ENCODE data around the gene SPATA1. TPM values are rescaled to one million over a fixed set of nuclear protein-coding genes. Genes with fewer than 3 reads are reported as not detected.
A peak's percentile ranks its signal among the peaks of the same experiment; 100 is the strongest.

Gene SPATA1
- polyA plus RNA-seq, 1 donor from 2014 or later = 0.17 TPM

GRCh38 chr1:84480650-84481049 is 25.5 kb upstream of the SPATA1 start:
- peak overlapping the region; percentile 75 for H3K4me3 ChIP-seq (ENCODE audit: low read length)
- no peaks in the 10 kb centered on the region for H3K9me3 ChIP-seq (ENCODE audit: low read length)
- H3K36me3 ChIP-seq (ENCODE audit: insufficient read depth, low read length) = no peaks in the 10 kb centered on the region
- no peaks in the 10 kb centered on the region for H3K9me2 ChIP-seq (ENCODE audit: insufficient read depth, low read length)
- H3K79me2 ChIP-seq (replicated peaks; ENCODE audit: insufficient read depth, low read length) = peaks cover 28% of the 10 kb centered on the region
- H4K20me1 ChIP-seq (ENCODE audit: insufficient read depth) = no peaks in the 10 kb centered on the region
- TF ChIP-seq REST (IDR thresholded peaks at IDR 0.05; ENCODE audit: borderline replicate concordance) = no peak
- TF ChIP-seq EZH2 (IDR thresholded peaks at IDR 0.05; ENCODE audit: borderline replicate concordance, insufficient read depth, low read length, poor library complexity, severe bottlenecking) = no peak
- no peak for TF ChIP-seq TAF1 (IDR thresholded peaks at IDR 0.05; ENCODE audit: low read depth)
- TF ChIP-seq CTCF (IDR thresholded peaks at IDR 0.05; ENCODE audit: poor library complexity, severe bottlenecking) = no peak
- TF ChIP-seq EP300 (conservative IDR thresholded peaks at IDR 0.05; ENCODE audit: poor library complexity, severe bottlenecking) = no peak
- TF ChIP-seq MXI1 (conservative IDR thresholded peaks at IDR 0.05; ENCODE audit: poor library complexity, severe bottlenecking) = no peak
- TF ChIP-seq RAD21 (conservative IDR thresholded peaks at IDR 0.05) = no peak
- TF ChIP-seq SMC3 (conservative IDR thresholded peaks at IDR 0.05; ENCODE audit: poor library complexity) = no peak
- no peak for TF ChIP-seq POLR2AphosphoS5 (IDR thresholded peaks at IDR 0.05)
- H3K27ac ChIP-seq (ENCODE audit: low read length) = no peak overlapping the region
- no peaks in the 10 kb centered on the region for H3K27me3 ChIP-seq (ENCODE audit: insufficient read depth, low read depth, low read length)
- peaks cover 6% of the 10 kb centered on the region for H3F3A ChIP-seq (ENCODE audit: insufficient read depth, low read length, poor library complexity, severe bottlenecking)
- H2AFZ ChIP-seq (ENCODE audit: low read depth, low read length) = no peak overlapping the region
- H3K9ac ChIP-seq (ENCODE audit: low read length) = peak overlapping the region; percentile 76
- peak overlapping the region; percentile 76 for H3K4me2 ChIP-seq (ENCODE audit: low read length)

GRCh38 chr1:84481317-84481716 is 24.9 kb upstream of the SPATA1 start:
- no peak overlapping the region for H3K9ac ChIP-seq (ENCODE audit: low read length)
- no peaks in the 10 kb centered on the region for H3K36me3 ChIP-seq (ENCODE audit: insufficient read depth, low read length)
- H3K9me3 ChIP-seq (ENCODE audit: low read length) = no peaks in the 10 kb centered on the region
- H3K27me3 ChIP-seq (ENCODE audit: insufficient read depth, low read depth, low read length) = no peaks in the 10 kb centered on the region
- H3K4me2 ChIP-seq (ENCODE audit: low read length) = peak overlapping the region; percentile 76
- H3K9me2 ChIP-seq (ENCODE audit: insufficient read depth, low read length) = no peaks in the 10 kb centered on the region
- no peaks in the 10 kb centered on the region for H4K20me1 ChIP-seq (ENCODE audit: insufficient read depth)
- H2AFZ ChIP-seq (ENCODE audit: low read depth, low read length) = no peak overlapping the region
- peaks cover 33% of the 10 kb centered on the region for H3K79me2 ChIP-seq (replicated peaks; ENCODE audit: insufficient read depth, low read length)
- peaks cover 6% of the 10 kb centered on the region for H3F3A ChIP-seq (ENCODE audit: insufficient read depth, low read length, poor library complexity, severe bottlenecking)
- H3K4me3 ChIP-seq (ENCODE audit: low read length) = peak overlapping the region; percentile 75
- TF ChIP-seq EP300 (conservative IDR thresholded peaks at IDR 0.05; ENCODE audit: poor library complexity, severe bottlenecking) (no peak), MXI1 (conservative IDR thresholded peaks at IDR 0.05; ENCODE audit: poor library complexity, severe bottlenecking) (no peak), EZH2 (IDR thresholded peaks at IDR 0.05; ENCODE audit: borderline replicate concordance, insufficient read depth, low read length, poor library complexity, severe bottlenecking) (no peak), REST (IDR thresholded peaks at IDR 0.05; ENCODE audit: borderline replicate concordance) (no peak), RAD21 (conservative IDR thresholded peaks at IDR 0.05) (no peak), POLR2AphosphoS5 (IDR thresholded peaks at IDR 0.05) (no peak), CTCF (IDR thresholded peaks at IDR 0.05; ENCODE audit: poor library complexity, severe bottlenecking) (no peak), SMC3 (conservative IDR thresholded peaks at IDR 0.05; ENCODE audit: poor library complexity) (no peak), TAF1 (IDR thresholded peaks at IDR 0.05; ENCODE audit: low read depth) (no peak)
- H3K27ac ChIP-seq (ENCODE audit: low read length) = no peak overlapping the region

All from neural cell (in vitro differentiated cells).